Muscle layer of duodenum (tissue), 2 donors: ENCODE results near the gene BCR.

ENCODE experiments used
- H3K27ac ChIP-seq: one replicate; pipeline ENCODE4 v1.7.0; 2013; ENCODE audit warnings: mild to moderate bottlenecking, low read length
- H3K27me3 ChIP-seq: one replicate; pipeline ENCODE4 v1.7.0; 2013; ENCODE audit warnings: low read depth, mild to moderate bottlenecking, control low read depth, low read length
- H3K36me3 ChIP-seq, 2 donors: one replicate each; pipeline ENCODE4 v1.7.0; 2013; ENCODE audit warnings: low read length in 2 of 2, control low read depth in 1 of 2, mild to moderate bottlenecking in 1 of 2; ENCODE audit not compliant: insufficient read depth in 2 of 2, control insufficient read depth in 1 of 2
- H3K4me1 ChIP-seq, 2 donors: one replicate each; pipeline ENCODE4 v1.7.0; 2013; ENCODE audit warnings: low read length in 2 of 2, mild to moderate bottlenecking in 2 of 2, control low read depth in 1 of 2, moderate library complexity in 1 of 2; ENCODE audit not compliant: insufficient read depth in 2 of 2, control insufficient read depth in 1 of 2
- H3K4me3 ChIP-seq, 2 donors: one replicate each; pipeline ENCODE4 v1.7.0; 2013; ENCODE audit warnings: low read length in 2 of 2, low read depth in 1 of 2, mild to moderate bottlenecking in 1 of 2
- H3K9me3 ChIP-seq, 2 donors: one replicate each; pipeline ENCODE4 v1.7.0; 2013; ENCODE audit warnings: low read length in 2 of 2, control low read depth in 1 of 2, mild to moderate bottlenecking in 1 of 2; ENCODE audit not compliant: control insufficient read depth in 1 of 2
- donor health status: healthy.

Gene BCR

DNA sequence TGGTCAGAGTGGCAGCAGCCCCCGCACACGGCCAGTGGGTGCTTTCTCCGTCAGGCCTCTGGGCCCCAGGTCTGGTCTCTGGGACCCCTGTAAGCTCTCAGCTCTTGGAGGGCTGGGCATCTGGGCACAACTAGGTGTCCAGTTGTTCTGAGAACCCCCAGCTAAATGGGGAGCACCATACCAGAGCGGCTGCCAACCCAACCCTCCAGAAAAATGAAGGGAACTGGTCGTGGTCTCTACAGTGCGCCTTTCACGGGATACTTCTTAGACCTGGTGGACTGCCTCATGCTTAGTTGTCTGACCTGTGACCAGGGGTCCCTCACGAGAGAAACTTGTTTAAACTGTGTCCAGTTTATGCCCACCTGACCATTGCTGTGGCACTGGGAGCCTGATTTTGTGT is 104.9 kb downstream of the BCR start:
- Histone ChIP-seq H3K27me3 (no peaks in the 10 kb centered on the region), H3K4me3 (no peak overlapping the region), H3K9me3 (no peaks in the 10 kb centered on the region), H3K27ac (peak overlapping the region; percentile 33), H3K4me1 (peaks cover 0 to 10% of the 10 kb centered on the region in 2 donors), H3K36me3 (peaks cover 7 to 39% of the 10 kb centered on the region in 2 donors)

GRCh38 chr22:23285734-23286133 is 105.4 kb downstream of the BCR start:
- Histone ChIP-seq H3K27me3 (no peaks in the 10 kb centered on the region), H3K9me3 (no peaks in the 10 kb centered on the region), H3K4me1 (peaks cover 0 to 10% of the 10 kb centered on the region in 2 donors), H3K36me3 (peaks cover 12 to 39% of the 10 kb centered on the region in 2 donors), H3K4me3 (no peak overlapping the region), H3K27ac (peak overlapping the region; percentile 33)

GRCh38 chr22:23286296-23286695 is 106.0 kb downstream of the BCR start:
- Histone ChIP-seq H3K27ac (no peak overlapping the region), H3K36me3 (peaks cover 12 to 39% of the 10 kb centered on the region in 2 donors)

GRCh38 chr22:23287136-23288095 is 107.1 kb downstream of the BCR start:
- Histone ChIP-seq H3K27me3 (no peaks in the 10 kb centered on the region), H3K4me1 (no peaks in the 10 kb centered on the region), H3K27ac (no peak overlapping the region), H3K36me3 (peaks cover 17 to 45% of the 10 kb centered on the region in 2 donors), H3K9me3 (no peaks in the 10 kb centered on the region), H3K4me3 (no peak overlapping the region)

More at GRCh38 chr22:23286296-23286695, 106.0 kb downstream of the BCR start:
- no peak overlapping the region for H3K4me3 ChIP-seq
- no peaks in the 10 kb centered on the region for H3K27me3 ChIP-seq
- H3K9me3 ChIP-seq = no peaks in the 10 kb centered on the region
- H3K4me1 ChIP-seq = peaks cover 0 to 10% of the 10 kb centered on the region in 2 donors

DNA sequence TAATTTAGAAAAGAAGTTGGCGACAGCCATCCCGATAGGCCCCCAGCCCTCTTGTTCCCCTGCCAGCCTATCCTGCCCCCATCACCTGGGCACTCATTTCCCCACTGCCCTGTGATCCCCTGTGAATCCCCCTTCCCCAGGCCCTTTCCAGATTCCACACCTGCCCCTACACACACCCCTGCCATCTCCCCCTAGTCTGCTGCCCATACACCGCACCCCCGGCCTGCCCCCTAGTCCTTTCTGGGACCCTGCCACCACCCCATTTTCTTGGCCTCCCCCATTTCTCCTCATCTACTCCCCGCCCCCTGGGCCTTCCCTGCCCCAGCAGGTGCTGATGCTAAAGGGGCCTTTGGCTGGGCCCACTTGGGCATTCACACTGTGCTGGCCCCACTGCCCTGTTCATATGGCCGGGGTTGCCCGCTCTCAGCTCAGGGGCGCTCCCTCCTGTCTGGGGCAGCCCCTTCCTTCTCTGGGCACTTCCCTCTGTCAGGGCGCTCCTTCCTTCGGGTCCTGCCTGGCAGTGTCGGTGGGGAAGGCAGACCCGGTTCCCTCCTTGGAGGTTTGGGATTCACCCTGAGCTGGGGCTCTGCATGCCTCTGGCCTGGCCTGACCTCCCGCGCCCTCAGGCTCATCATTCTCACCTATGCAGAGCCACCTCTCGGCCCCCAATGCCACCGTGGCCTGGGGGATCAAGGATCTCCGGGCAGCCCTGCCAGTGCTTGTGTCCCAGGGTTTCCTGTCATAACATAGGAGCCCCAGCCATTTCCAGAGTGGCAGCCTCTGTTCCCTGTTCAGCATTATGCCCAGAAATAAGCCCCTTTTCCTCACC is 108.2 kb downstream of the BCR start:
- H3K36me3 ChIP-seq = peaks cover 26 to 56% of the 10 kb centered on the region in 2 donors
- no peak overlapping the region for H3K27ac ChIP-seq
- no peak overlapping the region for H3K4me3 ChIP-seq
- no peaks in the 10 kb centered on the region for H3K9me3 ChIP-seq
- H3K4me1 ChIP-seq = no peaks in the 10 kb centered on the region
- no peaks in the 10 kb centered on the region for H3K27me3 ChIP-seq

DNA sequence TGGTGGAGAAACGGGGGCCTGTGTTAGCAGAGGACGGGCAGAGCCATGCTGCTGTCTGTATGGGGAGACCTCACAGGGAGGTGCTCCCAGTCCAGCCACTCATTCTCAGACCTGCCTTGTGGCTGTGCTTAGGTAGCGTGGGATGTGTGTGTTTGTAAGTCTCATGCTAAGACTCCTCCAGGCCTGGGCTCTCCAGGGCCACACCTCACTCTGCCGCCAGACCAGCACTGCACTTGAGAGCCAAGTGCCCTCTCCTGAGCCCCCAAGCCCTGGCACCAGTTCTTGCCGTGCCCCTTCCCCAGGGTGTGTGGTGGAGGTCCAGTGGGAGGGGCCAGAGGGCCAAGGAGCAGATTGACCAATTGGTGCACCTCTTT is 108.8 kb downstream of the BCR start:
- Histone ChIP-seq H3K27ac (no peak overlapping the region), H3K4me1 (no peaks in the 10 kb centered on the region), H3K36me3 (peaks cover 28 to 59% of the 10 kb centered on the region in 2 donors), H3K9me3 (no peaks in the 10 kb centered on the region), H3K4me3 (no peak overlapping the region), H3K27me3 (no peaks in the 10 kb centered on the region)

DNA sequence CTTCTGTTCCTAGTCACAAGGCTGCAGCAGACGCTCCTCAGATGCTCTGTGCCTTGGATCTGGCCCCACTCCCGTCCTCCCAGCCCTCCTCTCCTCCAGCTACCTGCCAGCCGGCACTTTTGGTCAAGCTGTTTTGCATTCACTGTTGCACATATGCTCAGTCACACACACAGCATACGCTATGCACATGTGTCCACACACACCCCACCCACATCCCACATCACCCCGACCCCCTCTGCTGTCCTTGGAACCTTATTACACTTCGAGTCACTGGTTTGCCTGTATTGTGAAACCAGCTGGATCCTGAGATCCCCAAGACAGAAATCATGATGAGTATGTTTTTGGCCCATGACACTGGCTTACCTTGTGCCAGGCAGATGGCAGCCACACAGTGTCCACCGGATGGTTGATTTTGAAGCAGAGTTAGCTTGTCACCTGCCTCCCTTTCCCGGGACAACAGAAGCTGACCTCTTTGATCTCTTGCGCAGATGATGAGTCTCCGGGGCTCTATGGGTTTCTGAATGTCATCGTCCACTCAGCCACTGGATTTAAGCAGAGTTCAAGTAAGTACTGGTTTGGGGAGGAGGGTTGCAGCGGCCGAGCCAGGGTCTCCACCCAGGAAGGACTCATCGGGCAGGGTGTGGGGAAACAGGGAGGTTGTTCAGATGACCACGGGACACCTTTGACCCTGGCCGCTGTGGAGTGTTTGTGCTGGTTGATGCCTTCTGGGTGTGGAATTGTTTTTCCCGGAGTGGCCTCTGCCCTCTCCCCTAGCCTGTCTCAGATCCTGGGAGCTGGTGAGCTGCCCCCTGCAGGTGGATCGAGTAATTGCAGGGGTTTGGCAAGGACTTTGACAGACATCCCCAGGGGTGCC is 109.8 kb downstream of the BCR start:
- Histone ChIP-seq H3K27ac (no peak overlapping the region), H3K4me3 (no peak overlapping the region), H3K4me1 (no peaks in the 10 kb centered on the region), H3K36me3 (peaks cover 29 to 65% of the 10 kb centered on the region in 2 donors), H3K9me3 (no peaks in the 10 kb centered on the region), H3K27me3 (no peaks in the 10 kb centered on the region)

- no peaks in the 10 kb centered on the region for H3K27me3 ChIP-seq
- H3K9me3 ChIP-seq = no peaks in the 10 kb centered on the region
- H3K36me3 ChIP-seq = peaks cover 31 to 65% of the 10 kb centered on the region in 2 donors
- H3K27ac ChIP-seq = no peak overlapping the region
- H3K4me1 ChIP-seq = no peaks in the 10 kb centered on the region
- H3K4me3 ChIP-seq = no peak overlapping the region
Observed at GRCh38 chr22:23291806-23292452, 111.6 kb downstream of the BCR start.

DNA sequence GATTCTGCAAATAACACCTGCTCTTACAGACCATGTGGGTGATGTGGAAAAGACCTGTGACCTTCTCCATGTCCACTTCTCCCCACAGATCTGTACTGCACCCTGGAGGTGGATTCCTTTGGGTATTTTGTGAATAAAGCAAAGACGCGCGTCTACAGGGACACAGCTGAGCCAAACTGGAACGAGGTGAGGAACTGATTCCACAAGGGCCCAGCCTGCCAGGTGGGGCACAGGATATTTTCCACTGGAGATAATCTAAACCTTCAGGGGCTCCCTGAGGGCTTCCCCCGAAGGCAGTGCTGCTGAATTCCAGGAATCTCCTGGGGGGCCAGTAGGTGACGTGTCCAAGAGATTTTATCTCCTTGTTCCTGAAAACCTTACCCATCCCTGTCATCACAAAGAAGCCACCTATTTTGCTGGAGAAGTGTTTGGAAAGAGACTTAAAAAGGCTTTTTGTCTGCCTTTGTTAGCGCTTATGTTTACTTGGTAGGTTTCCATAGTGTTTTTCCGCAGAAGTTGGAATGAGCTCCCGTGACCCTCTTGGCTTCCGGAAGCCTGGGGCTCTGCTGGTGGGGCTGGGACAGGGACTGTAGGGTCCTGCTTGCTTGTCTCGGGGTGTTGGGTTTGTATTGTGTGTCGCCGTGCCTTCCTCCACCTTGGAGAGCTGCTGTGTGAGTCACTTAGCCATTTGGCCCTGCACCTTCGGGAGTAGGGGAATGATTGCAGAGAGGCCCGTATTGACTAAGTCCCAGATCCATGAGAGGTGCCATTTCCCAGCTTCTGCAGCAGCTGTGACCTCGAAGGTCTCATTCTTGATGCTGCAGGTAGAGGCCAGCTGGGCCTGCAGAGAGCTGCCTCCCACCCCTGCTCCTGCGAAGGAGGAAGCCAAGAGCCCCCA is 112.4 kb downstream of the BCR start:
- peaks cover 37 to 63% of the 10 kb centered on the region in 2 donors for H3K36me3 ChIP-seq
- H3K9me3 ChIP-seq = no peaks in the 10 kb centered on the region
- H3K27me3 ChIP-seq = no peaks in the 10 kb centered on the region
- H3K27ac ChIP-seq = no peak overlapping the region
- no peaks in the 10 kb centered on the region for H3K4me1 ChIP-seq
- H3K4me3 ChIP-seq = no peak overlapping the region

GRCh38 chr22:23293720-23294119 is 113.4 kb downstream of the BCR start:
- Histone ChIP-seq H3K27me3 (no peaks in the 10 kb centered on the region), H3K36me3 (peaks cover 43 to 54% of the 10 kb centered on the region in 2 donors), H3K27ac (no peak overlapping the region), H3K9me3 (no peaks in the 10 kb centered on the region), H3K4me1 (no peaks in the 10 kb centered on the region), H3K4me3 (no peak overlapping the region)
